ENCODE data around the gene TNFRSF6B.

Gene TNFRSF6B

GRCh38 chr20:63653974-63654668 is 42.3 kb upstream of the TNFRSF6B start:
- no peak overlapping the region for H3K4me3 ChIP-seq (replicated peaks; ENCODE audit: insufficient read depth, low read length)
- H3K27me3 ChIP-seq (ENCODE audit: insufficient read depth, poor library complexity, severe bottlenecking): peaks cover 8% of the 10 kb centered on the region
- no peak overlapping the region for H3K27ac ChIP-seq (replicated peaks)
- TF ChIP-seq CTCF (IDR thresholded peaks at IDR 0.05; ENCODE audit: insufficient read depth, low read length) (no peak), GABPA (IDR thresholded peaks at IDR 0.05; ENCODE audit: low read depth) (no peak), SPI1 (IDR thresholded peaks at IDR 0.05; ENCODE audit: borderline replicate concordance, low read depth) (no peak), POLR2AphosphoS5 (IDR thresholded peaks at IDR 0.05; ENCODE audit: low read depth) (no peak), REST (IDR thresholded peaks at IDR 0.05; ENCODE audit: insufficient replicate concordance, low read depth) (no peak)
- DNase-seq (ENCODE audit: low read depth in 1 of 2, low spot score in 1 of 2): no peak

GRCh38 chr20:63655249-63655648 is 41.2 kb upstream of the TNFRSF6B start:
- H3K27me3 ChIP-seq (ENCODE audit: insufficient read depth, poor library complexity, severe bottlenecking): peaks cover 8% of the 10 kb centered on the region
- no peak overlapping the region for H3K4me3 ChIP-seq (replicated peaks; ENCODE audit: insufficient read depth, low read length)
- TF ChIP-seq POLR2AphosphoS5 (IDR thresholded peaks at IDR 0.05; ENCODE audit: low read depth): no peak
- TF ChIP-seq REST (IDR thresholded peaks at IDR 0.05; ENCODE audit: insufficient replicate concordance, low read depth): no peak
- H3K27ac ChIP-seq (replicated peaks): no peak overlapping the region
- no peak for DNase-seq (ENCODE audit: low read depth in 1 of 2, low spot score in 1 of 2)

GRCh38 chr20:63656451-63656850 is 40.0 kb upstream of the TNFRSF6B start:
- Histone ChIP-seq H3K27ac (replicated peaks) (no peak overlapping the region), H3K27me3 (ENCODE audit: insufficient read depth, poor library complexity, severe bottlenecking) (peaks cover 8% of the 10 kb centered on the region), H3K4me3 (replicated peaks; ENCODE audit: insufficient read depth, low read length) (no peak overlapping the region)
- TF ChIP-seq REST (IDR thresholded peaks at IDR 0.05; ENCODE audit: insufficient replicate concordance, low read depth) (no peak), POLR2AphosphoS5 (IDR thresholded peaks at IDR 0.05; ENCODE audit: low read depth) (no peak), SPI1 (IDR thresholded peaks at IDR 0.05; ENCODE audit: borderline replicate concordance, low read depth) (no peak), CTCF (IDR thresholded peaks at IDR 0.05; ENCODE audit: insufficient read depth, low read length) (no peak), GABPA (IDR thresholded peaks at IDR 0.05; ENCODE audit: low read depth) (no peak)
- no peak for DNase-seq (ENCODE audit: low read depth in 1 of 2, low spot score in 1 of 2)
